ENCODE results near the gene SPRED1.

DNA sequence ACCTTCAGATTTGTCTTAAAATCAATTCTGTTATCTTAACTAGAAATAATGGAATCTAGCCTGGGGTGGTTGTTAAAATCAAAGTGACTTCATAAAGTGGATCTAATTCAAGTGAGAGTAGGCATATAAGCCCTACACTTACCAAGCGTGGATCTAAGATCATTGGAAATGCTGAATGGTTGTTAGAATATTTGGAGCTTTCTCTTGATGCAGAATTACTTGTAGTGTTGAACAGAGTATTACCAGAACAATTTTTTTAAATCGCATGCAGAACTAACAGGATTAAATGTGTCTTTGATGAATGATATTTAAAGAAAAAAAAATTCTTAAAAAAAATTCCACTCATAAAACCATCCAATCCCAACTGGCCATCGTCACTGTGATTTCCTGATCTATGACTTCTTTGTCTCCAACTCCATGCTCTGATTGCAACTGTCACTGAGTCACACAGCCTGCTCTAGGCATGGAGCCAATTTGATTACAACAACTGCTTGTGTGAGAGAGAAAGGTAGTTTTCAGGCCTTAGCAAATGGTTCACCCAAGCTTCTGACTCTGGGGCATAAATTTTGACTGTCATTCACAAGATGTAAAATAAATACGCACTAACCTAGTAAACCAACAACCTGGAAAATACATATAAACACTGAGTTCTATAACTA is 25.9 kb upstream of the SPRED1 start:
- TF ChIP-seq, protein P1, sequence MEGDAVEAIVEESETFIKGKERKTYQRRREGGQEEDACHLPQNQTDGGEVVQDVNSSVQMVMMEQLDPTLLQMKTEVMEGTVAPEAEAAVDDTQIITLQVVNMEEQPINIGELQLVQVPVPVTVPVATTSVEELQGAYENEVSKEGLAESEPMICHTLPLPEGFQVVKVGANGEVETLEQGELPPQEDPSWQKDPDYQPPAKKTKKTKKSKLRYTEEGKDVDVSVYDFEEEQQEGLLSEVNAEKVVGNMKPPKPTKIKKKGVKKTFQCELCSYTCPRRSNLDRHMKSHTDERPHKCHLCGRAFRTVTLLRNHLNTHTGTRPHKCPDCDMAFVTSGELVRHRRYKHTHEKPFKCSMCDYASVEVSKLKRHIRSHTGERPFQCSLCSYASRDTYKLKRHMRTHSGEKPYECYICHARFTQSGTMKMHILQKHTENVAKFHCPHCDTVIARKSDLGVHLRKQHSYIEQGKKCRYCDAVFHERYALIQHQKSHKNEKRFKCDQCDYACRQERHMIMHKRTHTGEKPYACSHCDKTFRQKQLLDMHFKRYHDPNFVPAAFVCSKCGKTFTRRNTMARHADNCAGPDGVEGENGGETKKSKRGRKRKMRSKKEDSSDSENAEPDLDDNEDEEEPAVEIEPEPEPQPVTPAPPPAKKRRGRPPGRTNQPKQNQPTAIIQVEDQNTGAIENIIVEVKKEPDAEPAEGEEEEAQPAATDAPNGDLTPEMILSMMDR (IDR thresholded peaks at IDR 0.05), result no peak
- TF ChIP-seq POLR2A (IDR thresholded peaks at IDR 0.05), result no peak
